Measurements from ENCODE around the gene TCERG1L. TPM values are rescaled to one million over a fixed set of nuclear protein-coding genes. Genes with fewer than 3 reads are reported as not detected.
A peak's percentile ranks its signal among the peaks of the same experiment; 100 is the strongest.

TCERG1L gene
- total and polyA plus RNA-seq, 8 donors: 0.18 TPM; not detected in 7

DNA sequence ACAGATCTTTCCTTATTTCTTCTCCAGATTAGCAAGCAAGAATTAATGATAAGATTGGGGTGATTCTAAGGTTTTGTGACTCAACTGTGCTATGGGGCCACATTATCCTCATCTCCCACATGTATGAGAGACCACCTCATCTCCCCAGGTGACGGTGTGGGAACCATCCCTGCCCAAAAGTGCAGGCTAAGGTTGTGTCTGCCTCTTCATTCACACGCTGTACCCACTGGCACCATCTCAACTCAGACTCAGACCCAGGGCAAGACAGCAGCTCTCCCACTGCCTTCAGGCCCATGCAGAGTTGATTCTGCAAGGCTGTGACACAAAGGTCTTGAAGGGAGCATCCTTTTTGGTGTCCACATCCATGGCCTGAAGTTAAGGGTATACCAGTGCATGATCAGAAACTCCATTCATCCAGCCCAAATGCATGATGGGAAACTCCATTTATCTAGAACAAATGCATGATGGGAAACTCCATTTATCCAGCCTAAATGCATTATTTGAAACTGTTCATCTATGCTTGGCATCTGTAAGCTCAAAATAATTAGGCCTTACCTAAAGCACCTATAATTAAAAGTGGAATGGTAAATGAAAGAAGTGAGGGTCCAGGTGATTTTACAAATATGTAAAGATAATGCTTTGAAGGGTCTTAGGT, 99.4 kb downstream of the TCERG1L start:
- Histone ChIP-seq H3K4me3 (no peak overlapping the region), H3K36me3 (no peaks in the 10 kb centered on the region), H3K9me3 (no peaks in the 10 kb centered on the region), H3K4me1 (no peaks in the 10 kb centered on the region), H3K27ac (no peak overlapping the region), H3K27me3 (peaks cover 0 to 17% (median 0%) of the 10 kb centered on the region in 3 donors)
- peak in 1 of 2 donors; percentile 10 for DNase-seq
- intact Hi-C loops (cut with DNase I; ENCODE audit: low total_unique reads): no loop called here
- TF ChIP-seq EP300 (IDR thresholded peaks at IDR 0.05) (no peak), POLR2AphosphoS5 (IDR thresholded peaks at IDR 0.05) (no peak), POLR2A (IDR thresholded peaks at IDR 0.05) (no peak)
- TF ChIP-seq, protein P1, sequence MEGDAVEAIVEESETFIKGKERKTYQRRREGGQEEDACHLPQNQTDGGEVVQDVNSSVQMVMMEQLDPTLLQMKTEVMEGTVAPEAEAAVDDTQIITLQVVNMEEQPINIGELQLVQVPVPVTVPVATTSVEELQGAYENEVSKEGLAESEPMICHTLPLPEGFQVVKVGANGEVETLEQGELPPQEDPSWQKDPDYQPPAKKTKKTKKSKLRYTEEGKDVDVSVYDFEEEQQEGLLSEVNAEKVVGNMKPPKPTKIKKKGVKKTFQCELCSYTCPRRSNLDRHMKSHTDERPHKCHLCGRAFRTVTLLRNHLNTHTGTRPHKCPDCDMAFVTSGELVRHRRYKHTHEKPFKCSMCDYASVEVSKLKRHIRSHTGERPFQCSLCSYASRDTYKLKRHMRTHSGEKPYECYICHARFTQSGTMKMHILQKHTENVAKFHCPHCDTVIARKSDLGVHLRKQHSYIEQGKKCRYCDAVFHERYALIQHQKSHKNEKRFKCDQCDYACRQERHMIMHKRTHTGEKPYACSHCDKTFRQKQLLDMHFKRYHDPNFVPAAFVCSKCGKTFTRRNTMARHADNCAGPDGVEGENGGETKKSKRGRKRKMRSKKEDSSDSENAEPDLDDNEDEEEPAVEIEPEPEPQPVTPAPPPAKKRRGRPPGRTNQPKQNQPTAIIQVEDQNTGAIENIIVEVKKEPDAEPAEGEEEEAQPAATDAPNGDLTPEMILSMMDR (IDR thresholded peaks at IDR 0.05): no peak
- WGBS, 5 donors: 76 to 90% (median 85%) methylated on average over 2 of the region's 2 CpGs

DNA sequence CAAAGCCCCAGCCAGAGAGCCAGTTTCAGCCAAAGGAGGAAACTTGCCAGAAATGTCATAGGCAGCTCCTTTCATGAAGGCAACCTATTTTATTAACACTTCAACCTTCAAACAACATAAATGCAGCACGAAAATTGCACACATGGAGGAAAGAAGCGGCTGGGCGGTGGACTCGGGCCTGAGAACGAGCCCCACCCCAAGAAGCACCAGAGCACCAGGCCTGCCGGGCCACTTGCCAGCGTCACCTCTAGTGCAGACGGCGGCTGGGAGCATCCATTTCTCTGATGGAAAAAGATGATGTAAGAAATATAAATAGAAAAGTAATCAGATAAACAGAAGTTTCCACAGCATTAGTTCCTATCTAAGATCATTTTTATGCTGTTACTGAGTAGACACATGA, 100.0 kb downstream of the TCERG1L start:
- intact Hi-C loops (cut with DNase I; ENCODE audit: low total_unique reads): no loop called here
- no peaks in the 10 kb centered on the region for H3K9me3 ChIP-seq
- peak; percentile 17 to 50 for DNase-seq
- H3K4me1 ChIP-seq: no peaks in the 10 kb centered on the region
- no peaks in the 10 kb centered on the region for H3K36me3 ChIP-seq
- TF ChIP-seq, protein P1 (IDR thresholded peaks at IDR 0.05): no peak
- TF ChIP-seq EP300 (IDR thresholded peaks at IDR 0.05): no peak
- TF ChIP-seq POLR2A (IDR thresholded peaks at IDR 0.05): no peak
- no peak for TF ChIP-seq POLR2AphosphoS5 (IDR thresholded peaks at IDR 0.05)
- 64 to 78% (median 74%) methylated on average over 9 of the region's 9 CpGs for WGBS, 5 donors
- no peak overlapping the region for H3K27ac ChIP-seq
- peaks cover 0 to 19% (median 0%) of the 10 kb centered on the region in 3 donors for H3K27me3 ChIP-seq
- H3K4me3 ChIP-seq: no peak overlapping the region

DNA sequence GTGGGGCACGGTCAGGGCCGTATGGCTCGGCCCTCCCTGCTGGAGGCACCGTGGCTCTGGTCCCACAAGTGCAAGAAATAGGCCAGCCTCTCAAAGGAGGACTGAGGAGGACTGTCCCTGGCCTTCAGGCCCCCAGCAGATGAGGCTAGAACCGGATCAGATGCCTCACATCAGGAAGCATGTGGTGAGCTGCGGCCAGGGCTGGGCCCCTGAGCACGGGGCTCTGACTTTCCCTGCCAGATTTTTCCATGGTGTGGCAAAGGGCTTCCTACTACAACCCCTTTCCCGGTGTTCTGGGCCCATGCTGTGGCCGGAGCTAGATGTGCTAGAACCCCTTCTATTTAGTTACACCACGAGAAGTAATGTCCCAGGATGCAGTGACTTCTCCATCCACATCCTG, 100.4 kb downstream of the TCERG1L start:
- H3K36me3 ChIP-seq: no peaks in the 10 kb centered on the region
- WGBS, 5 donors: 68 to 76% (median 75%) methylated on average over 10 of the region's 10 CpGs
- no peaks in the 10 kb centered on the region for H3K4me1 ChIP-seq
- no peaks in the 10 kb centered on the region for H3K9me3 ChIP-seq
- intact Hi-C loops (cut with DNase I; ENCODE audit: low total_unique reads): no loop called here
- peak in 1 of 2 donors; percentile 17 for DNase-seq
- no peak overlapping the region for H3K4me3 ChIP-seq
- TF ChIP-seq POLR2A (IDR thresholded peaks at IDR 0.05): no peak
- no peak for TF ChIP-seq POLR2AphosphoS5 (IDR thresholded peaks at IDR 0.05)
- TF ChIP-seq, protein P1 (IDR thresholded peaks at IDR 0.05): no peak
- no peak for TF ChIP-seq EP300 (IDR thresholded peaks at IDR 0.05)
- peaks cover 0 to 23% (median 0%) of the 10 kb centered on the region in 3 donors for H3K27me3 ChIP-seq
- no peak overlapping the region for H3K27ac ChIP-seq

DNA sequence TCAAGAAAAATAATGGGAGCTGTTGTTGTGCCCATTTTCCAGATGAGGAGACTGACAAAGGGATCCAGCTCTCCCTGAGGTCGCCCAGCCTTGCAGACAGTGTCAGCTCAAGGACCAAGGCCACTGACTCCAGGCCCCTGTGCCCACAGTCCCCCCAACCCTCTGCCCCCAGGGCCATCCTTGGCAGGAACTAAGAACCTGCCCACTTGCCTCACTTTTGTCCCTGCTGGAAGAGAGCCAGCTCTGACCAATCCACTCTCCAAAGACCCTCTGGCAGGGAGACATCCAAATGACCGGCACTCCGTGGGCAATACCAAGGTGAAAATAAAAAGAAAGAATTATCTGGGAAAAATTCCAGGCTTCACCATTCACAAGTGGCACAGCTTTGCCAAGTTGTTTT, 101.3 kb downstream of the TCERG1L start:
- intact Hi-C loops (cut with DNase I; ENCODE audit: low total_unique reads): no loop called here
- Histone ChIP-seq H3K27me3 (peaks cover 0 to 18% (median 0%) of the 10 kb centered on the region in 3 donors), H3K27ac (no peak overlapping the region), H3K9me3 (no peaks in the 10 kb centered on the region), H3K4me3 (no peak overlapping the region), H3K4me1 (no peaks in the 10 kb centered on the region), H3K36me3 (no peaks in the 10 kb centered on the region)
- TF ChIP-seq POLR2A (IDR thresholded peaks at IDR 0.05) (no peak), POLR2AphosphoS5 (IDR thresholded peaks at IDR 0.05) (no peak), EP300 (IDR thresholded peaks at IDR 0.05) (no peak)
- TF ChIP-seq, protein P1 (IDR thresholded peaks at IDR 0.05): no peak
- DNase-seq: peak in 1 of 2 donors; percentile 9
- 63 to 75% (median 65%) methylated on average over 3 of the region's 3 CpGs for WGBS, 5 donors

Measured in stomach (tissue), 9 donors.